ENCODE data around the gene FAM161B.
"Not testable (repeated sequence)": the region's sequence is repeated elsewhere in the genome, so short reads cannot be mapped to it uniquely, and the experiment has no call there.

Gene FAM161B

DNA sequence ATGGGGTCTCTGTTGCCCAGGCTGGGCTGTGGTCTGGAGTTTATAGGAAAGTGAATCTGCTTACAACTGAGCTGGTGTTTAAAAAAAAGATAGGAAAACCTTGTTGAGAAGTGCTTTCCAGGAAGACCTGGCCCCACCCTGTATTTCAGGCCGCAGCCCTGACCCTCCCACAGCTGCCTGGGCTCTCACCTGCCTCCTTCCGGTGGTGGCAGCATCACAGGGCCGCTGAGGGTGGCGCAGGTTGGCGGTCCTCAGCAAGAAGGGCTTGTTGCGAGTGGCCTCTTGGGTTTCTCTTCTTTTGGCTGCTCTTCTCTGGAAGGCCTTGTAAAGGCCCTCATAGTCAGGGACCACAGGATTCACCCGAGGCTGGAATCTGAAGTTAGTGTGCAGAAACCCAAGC lies 7.7 kb downstream of the FAM161B start:
- no peak for DNase-seq

GRCh38 chr14:73937012-73937411 lies 12.9 kb downstream of the FAM161B start:
- DNase-seq = no peak

- no peak for DNase-seq
These were observed 13.3 kb downstream of the FAM161B start for GRCh38 chr14:73936548-73936947.

DNA sequence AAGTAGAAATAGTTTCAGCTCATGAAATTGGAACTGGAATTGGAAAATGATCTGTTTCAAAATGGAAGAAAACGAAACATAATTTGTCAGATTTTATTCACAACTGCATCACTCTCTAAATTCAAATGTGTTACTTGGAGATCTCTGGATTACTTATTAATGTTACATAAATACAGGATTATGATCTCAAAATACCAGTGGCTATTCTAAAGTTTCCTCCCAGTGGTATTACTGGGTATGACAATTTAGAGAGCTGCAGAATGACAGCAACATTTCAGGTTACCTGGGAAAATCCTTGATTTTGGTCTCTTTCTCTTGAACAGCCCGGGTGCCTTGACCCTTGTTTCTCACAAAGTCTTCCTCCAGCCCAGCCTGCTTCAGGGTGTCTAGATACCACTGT lies 14.2 kb downstream of the FAM161B start:
- DNase-seq = no peak

DNA sequence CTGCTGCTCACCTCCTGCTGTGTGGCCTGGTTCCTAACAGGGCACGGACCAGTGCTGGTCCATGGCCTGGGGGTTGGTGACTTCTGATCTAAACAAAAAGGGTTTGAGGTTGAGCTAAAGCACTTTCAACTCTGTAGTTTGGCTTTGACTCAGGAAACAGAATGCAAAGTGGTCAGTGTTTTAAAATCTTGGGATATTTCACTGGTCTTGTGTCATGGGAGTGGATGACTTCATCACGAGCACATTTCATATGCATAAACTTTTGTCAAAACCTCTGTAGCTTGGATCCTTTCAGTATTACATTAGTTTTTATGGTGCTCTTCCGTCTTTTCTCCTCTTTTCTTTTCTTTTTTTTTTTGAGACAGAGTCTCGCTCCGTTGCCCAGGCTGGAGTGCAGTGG lies 25.6 kb downstream of the FAM161B start:
- no peak for DNase-seq

DNA sequence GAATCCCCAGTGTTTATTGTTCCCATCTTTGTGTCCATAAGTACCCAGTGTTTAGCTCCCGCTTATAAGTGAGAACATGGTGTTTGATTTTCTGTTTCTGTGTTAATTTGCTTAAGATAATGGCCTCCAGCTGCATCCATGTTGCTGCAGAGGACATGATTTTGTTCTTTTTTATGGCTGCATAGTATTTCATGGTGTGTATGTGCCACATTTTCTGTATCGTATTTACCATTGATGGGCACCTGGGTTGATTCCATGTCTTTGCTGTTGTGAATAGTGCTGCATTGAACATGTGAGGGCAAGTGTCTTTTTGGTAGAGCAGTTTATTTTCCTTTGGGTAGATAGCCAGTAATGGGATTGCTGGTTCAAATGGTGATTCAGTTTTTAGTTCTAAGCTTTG lies 30.4 kb downstream of the FAM161B start:
- not testable (repeated sequence) for DNase-seq

DNA sequence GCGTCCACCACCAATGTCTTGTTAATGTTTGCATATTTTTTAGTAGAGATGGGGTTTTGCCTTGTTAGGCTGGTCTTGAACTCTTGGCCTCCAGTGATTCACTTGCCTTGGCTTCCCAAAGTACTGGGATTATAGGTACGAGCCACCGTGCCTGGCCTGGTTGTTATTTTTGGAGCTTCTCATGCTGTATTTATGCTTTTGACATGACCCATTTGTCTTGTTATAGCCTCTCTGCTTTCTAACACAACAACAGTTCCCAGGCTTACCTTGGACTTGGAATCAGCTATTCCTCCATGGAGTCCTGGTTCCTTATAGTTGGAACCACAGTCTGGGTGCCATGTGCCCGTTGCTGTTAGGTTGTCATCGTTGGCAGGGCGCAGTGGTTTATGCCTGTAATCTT lies 33.6 kb downstream of the FAM161B start:
- DNase-seq = no peak

DNA sequence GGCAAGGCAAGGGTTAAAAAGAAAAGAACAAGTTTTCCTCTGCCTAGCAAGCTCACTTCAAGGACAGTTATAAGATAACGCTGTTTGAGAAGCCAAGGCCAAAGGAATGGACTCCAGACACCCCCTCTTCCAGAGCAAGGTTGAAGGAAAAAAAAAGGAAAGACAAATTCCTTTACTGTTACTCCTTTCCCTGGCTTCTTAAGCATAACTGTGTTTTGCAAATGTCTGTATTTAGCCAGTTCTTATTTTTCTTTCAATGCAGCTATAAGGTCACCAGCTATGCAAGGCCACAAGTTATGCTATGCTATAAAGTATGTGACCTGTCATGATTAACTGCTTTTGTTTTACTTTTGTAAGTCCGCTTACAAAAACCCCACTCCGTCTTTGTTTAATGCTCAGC lies 36.6 kb downstream of the FAM161B start:
- no peak for DNase-seq

GRCh38 chr14:73909681-73910080 lies 40.2 kb downstream of the FAM161B start:
- DNase-seq = no peak

- no peak for DNase-seq
These were observed 46.9 kb downstream of the FAM161B start for GRCh38 chr14:73903028-73903427.

GRCh38 chr14:73896521-73896920 lies 53.4 kb downstream of the FAM161B start:
- DNase-seq = no peak

DNA sequence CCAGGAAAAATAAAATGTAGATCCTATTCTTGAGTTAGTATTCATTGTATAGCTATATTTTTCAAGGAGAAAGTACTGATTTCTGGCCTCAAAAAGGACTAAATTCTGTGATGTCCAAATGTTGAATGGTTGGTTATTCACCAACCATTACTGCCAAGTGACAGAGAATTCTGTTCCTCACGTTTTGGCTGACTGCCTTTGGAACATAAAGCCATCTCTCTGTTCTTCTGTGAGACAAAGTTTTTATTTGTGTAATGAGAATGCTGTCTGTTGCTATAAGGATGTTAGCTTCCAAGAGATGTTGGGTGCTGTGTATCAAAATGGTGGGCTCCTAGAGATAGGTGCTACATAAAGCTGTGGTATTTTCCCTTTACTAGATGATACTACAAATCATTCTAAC lies 54.0 kb downstream of the FAM161B start:
- DNase-seq = no peak

DNA sequence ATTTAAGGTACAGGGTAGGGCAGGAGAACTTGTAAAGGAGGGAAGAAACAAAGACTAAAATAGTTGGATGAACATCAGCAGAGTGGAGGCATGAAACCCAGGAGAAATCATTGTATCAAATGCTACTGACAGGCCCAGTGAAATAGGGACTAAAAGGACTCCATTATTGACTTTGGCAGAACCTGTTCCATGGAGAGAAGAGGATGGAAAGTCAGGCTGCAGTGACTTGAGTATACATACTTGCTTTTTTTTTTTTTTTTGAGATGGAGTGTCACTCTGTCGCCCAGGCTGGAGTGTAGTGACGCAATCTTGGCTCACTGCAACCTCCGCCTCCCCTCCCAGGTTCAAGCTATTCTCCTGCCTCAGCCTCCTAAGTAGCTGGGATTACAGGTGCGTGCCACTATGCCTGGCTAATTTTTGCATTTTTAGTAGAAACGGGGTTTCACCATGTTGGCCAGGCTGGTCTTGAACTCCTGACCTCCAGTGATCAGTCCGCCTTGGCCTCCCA lies 55.7 kb downstream of the FAM161B start:
- not testable (repeated sequence) for DNase-seq

- DNase-seq = no peak
These were observed 60.5 kb downstream of the FAM161B start for GRCh38 chr14:73889376-73889775.

GRCh38 chr14:73888971-73889370 lies 60.9 kb downstream of the FAM161B start:
- DNase-seq = no peak

DNA sequence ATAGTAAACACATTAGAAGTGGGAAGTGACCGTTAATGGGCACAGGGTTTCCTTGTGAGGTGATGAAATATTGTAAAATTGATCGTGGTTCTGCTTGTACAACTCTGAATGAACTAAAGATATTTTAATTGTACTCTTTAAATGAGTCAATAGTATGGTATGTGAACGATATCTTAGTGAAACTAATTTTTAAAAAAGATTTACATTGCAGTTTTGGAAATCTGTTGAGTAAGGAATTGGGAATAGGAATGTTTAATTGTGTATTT lies 61.5 kb downstream of the FAM161B start:
- DNase-seq = no peak

DNA sequence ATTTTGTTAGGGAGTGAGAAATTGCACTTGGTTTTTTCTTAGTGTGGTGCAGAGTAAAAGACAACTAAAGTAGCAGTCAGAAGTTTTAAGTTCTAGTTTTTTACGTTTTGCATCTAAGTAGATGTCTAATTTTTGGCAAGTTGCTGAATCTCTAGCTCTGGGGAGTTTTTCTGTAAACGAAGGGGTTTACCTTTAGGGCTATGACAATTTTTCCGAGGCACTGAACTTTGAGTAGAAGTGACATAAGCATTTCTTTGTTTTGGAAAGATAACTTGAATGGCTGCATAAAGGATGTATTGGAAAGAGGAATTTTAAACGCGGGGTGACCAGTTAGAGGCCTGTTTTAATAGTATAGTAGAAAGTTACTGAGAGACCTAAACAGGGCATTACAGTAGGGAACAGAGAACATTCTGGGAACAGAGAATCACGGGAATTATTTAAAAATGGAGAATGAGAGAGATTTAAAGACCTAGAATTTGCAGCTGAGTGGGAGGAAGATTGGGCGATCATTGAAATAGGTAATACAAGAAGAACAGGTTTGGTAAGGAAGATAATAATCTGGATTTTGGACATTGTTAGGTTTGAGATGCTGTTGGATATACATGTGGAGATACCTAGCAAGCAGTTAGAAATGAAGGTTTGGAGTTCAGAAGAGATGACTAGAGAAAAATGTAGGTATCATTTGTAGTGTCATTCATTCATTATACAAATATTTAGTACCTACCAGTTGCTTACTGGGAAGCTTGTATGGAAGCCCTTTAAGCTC lies 62.0 kb downstream of the FAM161B start:
- DNase-seq = no peak

- DNase-seq = no peak
These were observed 62.6 kb downstream of the FAM161B start for GRCh38 chr14:73887318-73887616.

GRCh38 chr14:73886449-73887317 lies 63.2 kb downstream of the FAM161B start, which contains the start of gene ZNF410:
ZNF410 (plus strand) TSS chr14:73886859; CDS start chr14:73892176, 5,317 bp downstream.
- peak; percentile 73 to 82 for DNase-seq

- no peak for DNase-seq
These were observed 65.3 kb downstream of the FAM161B start for GRCh38 chr14:73884438-73885190.
